Raji (cell line): ENCODE results near the gene CSF2.

Experiments
- POLR2A ChIP-seq: IDR thresholded peaks from 2 replicates; pipeline ENCODE4 v1.6.1; 2011; ENCODE audit warnings: low read depth, low read length, control low read depth; ENCODE audit not compliant: insufficient read depth

CSF2 gene

GRCh38 chr5:132089363-132089762 is 15.8 kb downstream of the CSF2 start:
- TF ChIP-seq POLR2A, result no peak

- no peak for TF ChIP-seq POLR2A
Observed at GRCh38 chr5:132090107-132090506, 16.5 kb downstream of the CSF2 start.

GRCh38 chr5:132093271-132093670 is 19.7 kb downstream of the CSF2 start:
- TF ChIP-seq POLR2A, result no peak

- no peak for TF ChIP-seq POLR2A
Observed at GRCh38 chr5:132094393-132095076, 20.9 kb downstream of the CSF2 start.

GRCh38 chr5:132095077-132095410 is 21.5 kb downstream of the CSF2 start:
- no peak for TF ChIP-seq POLR2A

- no peak for TF ChIP-seq POLR2A
Observed at GRCh38 chr5:132095424-132095972, 21.9 kb downstream of the CSF2 start.

- TF ChIP-seq POLR2A, result no peak
Observed at GRCh38 chr5:132096904-132097303, 23.3 kb downstream of the CSF2 start.

- TF ChIP-seq POLR2A, result no peak
Observed at GRCh38 chr5:132098151-132098594, 24.6 kb downstream of the CSF2 start.

GRCh38 chr5:132098621-132099020 is 25.0 kb downstream of the CSF2 start:
- no peak for TF ChIP-seq POLR2A

GRCh38 chr5:132099076-132099748 is 25.6 kb downstream of the CSF2 start:
- no peak for TF ChIP-seq POLR2A

GRCh38 chr5:132099905-132100304 is 26.3 kb downstream of the CSF2 start:
- no peak for TF ChIP-seq POLR2A

- TF ChIP-seq POLR2A, result no peak
Observed at GRCh38 chr5:132100672-132101261, 27.2 kb downstream of the CSF2 start.

- no peak for TF ChIP-seq POLR2A
Observed at GRCh38 chr5:132101385-132101880, 27.8 kb downstream of the CSF2 start.

- no peak for TF ChIP-seq POLR2A
Observed at GRCh38 chr5:132102101-132102701, 28.6 kb downstream of the CSF2 start.

- TF ChIP-seq POLR2A, result no peak
Observed at GRCh38 chr5:132102944-132103331, 29.3 kb downstream of the CSF2 start.
